HL-60 (cell line): ENCODE measurements around the gene SHC3.

ENCODE experiments used
- CTCF ChIP-seq: IDR thresholded peaks from one replicate; pipeline ENCODE4 v1.5.1; 2011; ENCODE audit warnings: low read length, control low read depth, inconsistent platforms; ENCODE audit not compliant: insufficient read depth
- GABPA ChIP-seq: IDR thresholded peaks from 2 replicates; pipeline ENCODE4 v1.6.1; 2012; ENCODE audit warnings: low read depth
- POLR2AphosphoS5 ChIP-seq: IDR thresholded peaks from 2 replicates; pipeline ENCODE4 v1.6.1; 2012; ENCODE audit warnings: low read depth
- REST ChIP-seq: IDR thresholded peaks from 2 replicates; pipeline ENCODE4 v1.6.1; 2012; ENCODE audit warnings: low read depth; ENCODE audit not compliant: insufficient replicate concordance
- SPI1 ChIP-seq: IDR thresholded peaks from 2 replicates; pipeline ENCODE4 v1.6.1; 2012; ENCODE audit warnings: low read depth, mild to moderate bottlenecking, borderline replicate concordance

GRCh38 chr9:89172398-89172797 is 6.2 kb downstream of the SHC3 start:
- TF ChIP-seq SPI1 (no peak), CTCF (no peak), POLR2AphosphoS5 (no peak), GABPA (no peak), REST (no peak)
